ENCODE data around the gene DNAH8.
"Not testable (repeated sequence)": the region's sequence is repeated elsewhere in the genome, so short reads cannot be mapped to it uniquely, and the experiment has no call there.

Gene DNAH8

GRCh38 chr6:38779310-38780062 lies 64.4 kb downstream of the DNAH8 start:
- H3K27me3 ChIP-seq (ENCODE audit: control insufficient read depth in 1 of 2, insufficient read depth in 2 of 2, low read length in 2 of 2) = no peaks in the 10 kb centered on the region
- no peaks in the 10 kb centered on the region for H3K9me3 ChIP-seq (ENCODE audit: control insufficient read depth in 2 of 2, low read length in 2 of 2)
- H3K4me1 ChIP-seq (ENCODE audit: control insufficient read depth, insufficient read depth, low read length) = no peaks in the 10 kb centered on the region
- no peaks in the 10 kb centered on the region for H3K36me3 ChIP-seq (ENCODE audit: control insufficient read depth in 2 of 2, insufficient read depth in 2 of 2, low read length in 2 of 2)
- H3K4me3 ChIP-seq (ENCODE audit: low read length in 2 of 2) = no peak overlapping the region
- no peak overlapping the region for H3K9ac ChIP-seq (ENCODE audit: low read length in 2 of 2)
- H3K27ac ChIP-seq (ENCODE audit: low read length) = no peak overlapping the region

GRCh38 chr6:38782616-38783015 lies 67.5 kb downstream of the DNAH8 start:
- no peaks in the 10 kb centered on the region for H3K27me3 ChIP-seq (ENCODE audit: control insufficient read depth in 1 of 2, insufficient read depth in 2 of 2, low read length in 2 of 2)

GRCh38 chr6:38783443-38784228 lies 68.5 kb downstream of the DNAH8 start:
- Histone ChIP-seq H3K36me3 (ENCODE audit: control insufficient read depth in 2 of 2, insufficient read depth in 2 of 2, low read length in 2 of 2) (no peaks in the 10 kb centered on the region), H3K27ac (ENCODE audit: low read length) (no peak overlapping the region), H3K9me3 (ENCODE audit: control insufficient read depth in 2 of 2, low read length in 2 of 2) (no peaks in the 10 kb centered on the region), H3K4me3 (ENCODE audit: low read length in 2 of 2) (no peak overlapping the region), H3K4me1 (ENCODE audit: control insufficient read depth, insufficient read depth, low read length) (no peaks in the 10 kb centered on the region), H3K27me3 (ENCODE audit: control insufficient read depth in 1 of 2, insufficient read depth in 2 of 2, low read length in 2 of 2) (no peaks in the 10 kb centered on the region), H3K9ac (ENCODE audit: low read length in 2 of 2) (no peak overlapping the region)

More at GRCh38 chr6:38782616-38783015, 67.5 kb downstream of the DNAH8 start:
- H3K9me3 ChIP-seq (ENCODE audit: control insufficient read depth in 2 of 2, low read length in 2 of 2) = no peaks in the 10 kb centered on the region
- no peaks in the 10 kb centered on the region for H3K36me3 ChIP-seq (ENCODE audit: control insufficient read depth in 2 of 2, insufficient read depth in 2 of 2, low read length in 2 of 2)
- H3K4me1 ChIP-seq (ENCODE audit: control insufficient read depth, insufficient read depth, low read length) = no peaks in the 10 kb centered on the region
- H3K27ac ChIP-seq (ENCODE audit: low read length) = no peak overlapping the region
- H3K9ac ChIP-seq (ENCODE audit: low read length in 2 of 2) = no peak overlapping the region
- no peak overlapping the region for H3K4me3 ChIP-seq (ENCODE audit: low read length in 2 of 2)

- H3K4me3 ChIP-seq (ENCODE audit: low read length in 2 of 2) = no peak overlapping the region
- no peaks in the 10 kb centered on the region for H3K4me1 ChIP-seq (ENCODE audit: control insufficient read depth, insufficient read depth, low read length)
- no peaks in the 10 kb centered on the region for H3K9me3 ChIP-seq (ENCODE audit: control insufficient read depth in 2 of 2, low read length in 2 of 2)
- no peaks in the 10 kb centered on the region for H3K36me3 ChIP-seq (ENCODE audit: control insufficient read depth in 2 of 2, insufficient read depth in 2 of 2, low read length in 2 of 2)
- H3K27me3 ChIP-seq (ENCODE audit: control insufficient read depth in 1 of 2, insufficient read depth in 2 of 2, low read length in 2 of 2) = no peaks in the 10 kb centered on the region
- no peak overlapping the region for H3K9ac ChIP-seq (ENCODE audit: low read length in 2 of 2)
- no peak overlapping the region for H3K27ac ChIP-seq (ENCODE audit: low read length)
Observed at GRCh38 chr6:38784506-38785235, 69.6 kb downstream of the DNAH8 start.

- no peaks in the 10 kb centered on the region for H3K4me1 ChIP-seq (ENCODE audit: control insufficient read depth, insufficient read depth, low read length)
- H3K27ac ChIP-seq (ENCODE audit: low read length) = no peak overlapping the region
- no peak overlapping the region for H3K9ac ChIP-seq (ENCODE audit: low read length in 2 of 2)
- no peaks in the 10 kb centered on the region for H3K36me3 ChIP-seq (ENCODE audit: control insufficient read depth in 2 of 2, insufficient read depth in 2 of 2, low read length in 2 of 2)
- H3K27me3 ChIP-seq (ENCODE audit: control insufficient read depth in 1 of 2, insufficient read depth in 2 of 2, low read length in 2 of 2) = no peaks in the 10 kb centered on the region
- H3K4me3 ChIP-seq (ENCODE audit: low read length in 2 of 2) = no peak overlapping the region
- H3K9me3 ChIP-seq (ENCODE audit: control insufficient read depth in 2 of 2, low read length in 2 of 2) = no peaks in the 10 kb centered on the region
Observed at GRCh38 chr6:38786486-38786885, 71.4 kb downstream of the DNAH8 start.

- Histone ChIP-seq H3K27ac (ENCODE audit: low read length) (no peak overlapping the region), H3K27me3 (ENCODE audit: control insufficient read depth in 1 of 2, insufficient read depth in 2 of 2, low read length in 2 of 2) (no peaks in the 10 kb centered on the region), H3K4me1 (ENCODE audit: control insufficient read depth, insufficient read depth, low read length) (no peaks in the 10 kb centered on the region), H3K9ac (ENCODE audit: low read length in 2 of 2) (no peak overlapping the region), H3K4me3 (ENCODE audit: low read length in 2 of 2) (no peak overlapping the region), H3K36me3 (ENCODE audit: control insufficient read depth in 2 of 2, insufficient read depth in 2 of 2, low read length in 2 of 2) (no peaks in the 10 kb centered on the region), H3K9me3 (ENCODE audit: control insufficient read depth in 2 of 2, low read length in 2 of 2) (no peaks in the 10 kb centered on the region)
Observed at GRCh38 chr6:38789256-38789655, 74.1 kb downstream of the DNAH8 start.

- Histone ChIP-seq H3K4me1 (ENCODE audit: control insufficient read depth, insufficient read depth, low read length) (no peaks in the 10 kb centered on the region), H3K9ac (ENCODE audit: low read length in 2 of 2) (no peak overlapping the region), H3K27me3 (ENCODE audit: control insufficient read depth in 1 of 2, insufficient read depth in 2 of 2, low read length in 2 of 2) (peaks cover 0 to 4% of the 10 kb centered on the region in 2 donors), H3K27ac (ENCODE audit: low read length) (no peak overlapping the region), H3K36me3 (ENCODE audit: control insufficient read depth in 2 of 2, insufficient read depth in 2 of 2, low read length in 2 of 2) (no peaks in the 10 kb centered on the region), H3K4me3 (ENCODE audit: low read length in 2 of 2) (no peak overlapping the region), H3K9me3 (ENCODE audit: control insufficient read depth in 2 of 2, low read length in 2 of 2) (no peaks in the 10 kb centered on the region)
Observed at GRCh38 chr6:38792356-38792755, 77.2 kb downstream of the DNAH8 start.

- Histone ChIP-seq H3K27me3 (ENCODE audit: control insufficient read depth in 1 of 2, insufficient read depth in 2 of 2, low read length in 2 of 2) (peaks cover 4% of the 10 kb centered on the region in 2 donors), H3K4me3 (ENCODE audit: low read length in 2 of 2) (no peak overlapping the region), H3K27ac (ENCODE audit: low read length) (no peak overlapping the region), H3K9ac (ENCODE audit: low read length in 2 of 2) (no peak overlapping the region), H3K9me3 (ENCODE audit: control insufficient read depth in 2 of 2, low read length in 2 of 2) (no peaks in the 10 kb centered on the region), H3K36me3 (ENCODE audit: control insufficient read depth in 2 of 2, insufficient read depth in 2 of 2, low read length in 2 of 2) (no peaks in the 10 kb centered on the region), H3K4me1 (ENCODE audit: control insufficient read depth, insufficient read depth, low read length) (no peaks in the 10 kb centered on the region)
Observed at GRCh38 chr6:38794682-38795081, 79.6 kb downstream of the DNAH8 start.

GRCh38 chr6:38796006-38796405 lies 80.9 kb downstream of the DNAH8 start:
- Histone ChIP-seq H3K9me3 (ENCODE audit: control insufficient read depth in 2 of 2, low read length in 2 of 2) (no peaks in the 10 kb centered on the region), H3K36me3 (ENCODE audit: control insufficient read depth in 2 of 2, insufficient read depth in 2 of 2, low read length in 2 of 2) (no peaks in the 10 kb centered on the region), H3K27me3 (ENCODE audit: control insufficient read depth in 1 of 2, insufficient read depth in 2 of 2, low read length in 2 of 2) (peaks cover 4 to 7% of the 10 kb centered on the region in 2 donors), H3K4me3 (ENCODE audit: low read length in 2 of 2) (no peak overlapping the region), H3K4me1 (ENCODE audit: control insufficient read depth, insufficient read depth, low read length) (no peaks in the 10 kb centered on the region), H3K27ac (ENCODE audit: low read length) (no peak overlapping the region), H3K9ac (ENCODE audit: low read length in 2 of 2) (no peak overlapping the region)

- H3K9me3 ChIP-seq (ENCODE audit: control insufficient read depth in 2 of 2, low read length in 2 of 2); H3K36me3 ChIP-seq (ENCODE audit: control insufficient read depth in 2 of 2, insufficient read depth in 2 of 2, low read length in 2 of 2); H3K27ac ChIP-seq (ENCODE audit: low read length); H3K27me3 ChIP-seq (ENCODE audit: control insufficient read depth in 1 of 2, insufficient read depth in 2 of 2, low read length in 2 of 2); H3K4me1 ChIP-seq (ENCODE audit: control insufficient read depth, insufficient read depth, low read length); H3K9ac ChIP-seq (ENCODE audit: low read length in 2 of 2); H3K4me3 ChIP-seq (ENCODE audit: low read length in 2 of 2): not testable (repeated sequence)
Observed at GRCh38 chr6:38796437-38796836, 81.3 kb downstream of the DNAH8 start.

Measured in stomach smooth muscle (tissue), 2 donors.